ENCODE measurements around the gene SURF2. TPM values are rescaled to one million over a fixed set of nuclear protein-coding genes. Genes with fewer than 3 reads are reported as not detected.
"Not testable (repeated sequence)": the region's sequence is repeated elsewhere in the genome, so short reads cannot be mapped to it uniquely, and the experiment has no call there.

The SURF2 gene
- total RNA-seq, 2 donors from 2014 or later: 16.4 to 57.6 TPM

DNA sequence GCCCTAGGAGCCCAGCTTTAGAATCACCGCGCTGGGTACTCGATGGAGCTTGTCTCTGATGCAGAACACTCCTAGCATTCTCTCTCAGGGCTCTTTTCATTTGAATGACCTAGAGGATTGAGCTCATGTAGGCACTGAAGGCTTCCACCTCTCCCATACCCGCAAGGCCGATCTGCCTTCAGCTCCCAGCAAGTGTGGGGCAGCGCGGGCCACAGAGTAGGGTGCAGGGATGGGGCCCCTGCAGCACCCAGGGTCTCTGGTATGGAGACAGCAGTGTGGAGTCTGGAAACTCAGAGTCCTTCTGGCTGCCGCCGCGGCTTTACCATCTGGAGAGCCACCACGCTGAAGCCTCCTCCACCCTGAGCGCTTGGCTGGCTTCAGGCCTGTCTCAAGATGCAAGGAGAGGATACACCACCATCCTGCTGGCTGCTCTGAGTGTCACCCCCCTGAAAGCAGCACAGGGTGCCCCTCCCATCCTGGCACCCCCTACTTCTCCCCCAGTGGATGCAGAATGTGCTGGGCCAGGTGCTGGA is 32.7 kb downstream of the SURF2 start:
- H3K9me3 ChIP-seq: no peaks in the 10 kb centered on the region
- H3K4me1 ChIP-seq (replicated peaks): no peaks in the 10 kb centered on the region
- H3K27ac ChIP-seq: no peak overlapping the region
- no peak for DNase-seq (ENCODE audit: low spot score)
- H3K36me3 ChIP-seq: no peaks in the 10 kb centered on the region
- WGBS: 96% methylated on average over 12 of the region's 12 CpGs
- H3K27me3 ChIP-seq (replicated peaks; ENCODE audit: insufficient read depth): peaks cover under 1% of the 10 kb centered on the region
- no peak overlapping the region for H3K4me3 ChIP-seq
- intact Hi-C loops (cut with DNase I): no loop called here
- TF ChIP-seq POLR2A (IDR thresholded peaks at IDR 0.05) (no peak), POLR2AphosphoS5 (IDR thresholded peaks at IDR 0.05) (no peak)

DNA sequence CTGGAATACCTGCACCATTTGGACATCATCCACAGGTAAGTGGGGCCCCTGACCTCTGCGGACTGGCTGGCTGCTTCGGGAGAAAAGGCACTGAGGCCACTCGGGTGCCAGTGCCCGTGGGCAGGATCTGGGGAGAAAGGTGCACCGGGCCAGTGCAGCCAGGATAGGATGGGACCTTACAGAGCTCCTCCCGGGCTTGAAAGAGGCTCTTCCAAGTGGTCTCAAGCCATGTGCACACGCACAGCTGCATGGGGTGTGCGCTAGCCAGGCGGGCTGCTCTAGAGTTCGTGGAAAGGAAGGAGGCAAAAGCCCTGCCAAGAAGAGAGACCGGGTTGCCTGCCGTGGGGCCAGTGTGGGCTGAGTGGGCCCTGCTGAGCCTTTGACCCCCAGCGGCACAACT is 33.2 kb downstream of the SURF2 start:
- no peak for DNase-seq (ENCODE audit: low spot score)
- peaks cover 4% of the 10 kb centered on the region for H3K27me3 ChIP-seq (replicated peaks; ENCODE audit: insufficient read depth)
- no peak overlapping the region for H3K4me3 ChIP-seq
- H3K9me3 ChIP-seq: no peaks in the 10 kb centered on the region
- WGBS: 90% methylated on average over 13 of the region's 13 CpGs
- TF ChIP-seq POLR2A (IDR thresholded peaks at IDR 0.05) (no peak), POLR2AphosphoS5 (IDR thresholded peaks at IDR 0.05) (no peak)
- TF ChIP-seq, protein P1, sequence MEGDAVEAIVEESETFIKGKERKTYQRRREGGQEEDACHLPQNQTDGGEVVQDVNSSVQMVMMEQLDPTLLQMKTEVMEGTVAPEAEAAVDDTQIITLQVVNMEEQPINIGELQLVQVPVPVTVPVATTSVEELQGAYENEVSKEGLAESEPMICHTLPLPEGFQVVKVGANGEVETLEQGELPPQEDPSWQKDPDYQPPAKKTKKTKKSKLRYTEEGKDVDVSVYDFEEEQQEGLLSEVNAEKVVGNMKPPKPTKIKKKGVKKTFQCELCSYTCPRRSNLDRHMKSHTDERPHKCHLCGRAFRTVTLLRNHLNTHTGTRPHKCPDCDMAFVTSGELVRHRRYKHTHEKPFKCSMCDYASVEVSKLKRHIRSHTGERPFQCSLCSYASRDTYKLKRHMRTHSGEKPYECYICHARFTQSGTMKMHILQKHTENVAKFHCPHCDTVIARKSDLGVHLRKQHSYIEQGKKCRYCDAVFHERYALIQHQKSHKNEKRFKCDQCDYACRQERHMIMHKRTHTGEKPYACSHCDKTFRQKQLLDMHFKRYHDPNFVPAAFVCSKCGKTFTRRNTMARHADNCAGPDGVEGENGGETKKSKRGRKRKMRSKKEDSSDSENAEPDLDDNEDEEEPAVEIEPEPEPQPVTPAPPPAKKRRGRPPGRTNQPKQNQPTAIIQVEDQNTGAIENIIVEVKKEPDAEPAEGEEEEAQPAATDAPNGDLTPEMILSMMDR (IDR thresholded peaks at IDR 0.05): no peak
- no peaks in the 10 kb centered on the region for H3K4me1 ChIP-seq (replicated peaks)
- intact Hi-C loops (cut with DNase I): no loop called here
- H3K27ac ChIP-seq: no peak overlapping the region
- no peaks in the 10 kb centered on the region for H3K36me3 ChIP-seq

DNA sequence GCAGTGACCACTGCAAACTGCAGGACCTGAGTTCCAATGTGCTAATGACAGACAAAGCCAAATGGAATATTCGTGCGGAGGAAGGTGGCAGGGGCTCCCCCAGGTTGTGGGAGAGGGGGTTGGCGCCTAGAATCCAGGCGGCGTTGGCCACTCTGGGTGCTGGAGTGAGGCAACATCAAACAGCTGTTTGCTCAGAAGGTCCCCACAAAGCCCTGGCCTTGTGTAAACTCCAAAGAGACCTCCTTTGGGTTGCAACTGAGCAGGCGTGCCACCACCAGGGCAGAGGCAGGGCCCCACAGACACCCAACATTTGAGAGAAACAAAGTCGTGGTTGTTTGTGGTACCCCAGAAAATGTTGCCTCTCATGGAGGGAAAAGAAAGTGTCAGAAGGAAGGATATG is 34.4 kb downstream of the SURF2 start:
- no peak for DNase-seq (ENCODE audit: low spot score)
- intact Hi-C loops (cut with DNase I): no loop called here
- no peaks in the 10 kb centered on the region for H3K4me1 ChIP-seq (replicated peaks)
- peaks cover 4% of the 10 kb centered on the region for H3K27me3 ChIP-seq (replicated peaks; ENCODE audit: insufficient read depth)
- H3K27ac ChIP-seq: no peak overlapping the region
- no peak overlapping the region for H3K4me3 ChIP-seq
- WGBS: 85% methylated on average over 7 of the region's 7 CpGs
- H3K9me3 ChIP-seq: no peaks in the 10 kb centered on the region
- H3K36me3 ChIP-seq: no peaks in the 10 kb centered on the region
- no peak for TF ChIP-seq POLR2AphosphoS5 (IDR thresholded peaks at IDR 0.05)
- no peak for TF ChIP-seq POLR2A (IDR thresholded peaks at IDR 0.05)

DNA sequence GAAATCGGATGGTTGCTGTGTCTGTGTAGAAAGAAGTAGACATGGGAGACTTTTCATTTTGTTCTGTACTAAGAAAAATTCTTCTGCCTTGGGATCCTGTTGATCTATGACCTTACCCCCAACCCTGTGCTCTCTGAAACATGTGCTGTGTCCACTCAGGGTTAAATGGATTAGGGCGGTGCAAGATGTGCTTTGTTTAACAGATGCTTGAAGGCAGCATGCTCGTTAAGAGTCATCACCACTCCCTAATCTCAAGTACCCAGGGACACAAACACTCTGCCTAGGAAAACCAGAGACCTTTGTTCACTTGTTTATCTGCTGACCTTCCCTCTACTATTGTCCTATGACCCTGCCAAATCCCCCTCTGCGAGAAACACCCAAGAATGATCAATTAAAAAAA is 35.1 kb downstream of the SURF2 start:
- H3K27me3 ChIP-seq (replicated peaks; ENCODE audit: insufficient read depth); H3K9me3 ChIP-seq; H3K4me1 ChIP-seq (replicated peaks); intact Hi-C loops (cut with DNase I); H3K27ac ChIP-seq; H3K4me3 ChIP-seq; H3K36me3 ChIP-seq; DNase-seq (ENCODE audit: low spot score): not testable (repeated sequence)
- 58% methylated on average over 3 of the region's 4 CpGs for WGBS

DNA sequence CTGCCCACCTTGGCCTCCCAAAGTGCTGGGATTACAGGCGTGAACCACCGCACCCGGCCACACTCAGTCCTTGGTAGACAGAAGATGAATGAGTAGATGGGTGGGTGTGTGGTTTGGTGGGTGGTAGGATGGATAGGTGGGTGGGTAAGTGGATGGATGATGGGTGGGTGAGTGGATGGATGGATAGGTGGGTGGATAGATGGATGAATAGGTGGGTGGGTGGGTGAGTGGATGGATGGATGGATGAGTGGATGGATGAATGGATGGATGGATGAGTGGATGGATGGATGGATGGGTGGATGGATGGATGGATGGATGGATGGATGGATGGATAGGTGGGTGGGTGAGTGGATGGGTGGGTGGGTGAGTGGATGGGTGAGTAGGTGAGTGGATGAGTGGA is 36.0 kb downstream of the SURF2 start:
- 99% methylated on average over 3 of the region's 3 CpGs for WGBS
- DNase-seq (ENCODE audit: low spot score); H3K36me3 ChIP-seq; H3K4me1 ChIP-seq (replicated peaks); H3K4me3 ChIP-seq; H3K9me3 ChIP-seq; H3K27ac ChIP-seq; H3K27me3 ChIP-seq (replicated peaks; ENCODE audit: insufficient read depth); intact Hi-C loops (cut with DNase I): not testable (repeated sequence)

DNA sequence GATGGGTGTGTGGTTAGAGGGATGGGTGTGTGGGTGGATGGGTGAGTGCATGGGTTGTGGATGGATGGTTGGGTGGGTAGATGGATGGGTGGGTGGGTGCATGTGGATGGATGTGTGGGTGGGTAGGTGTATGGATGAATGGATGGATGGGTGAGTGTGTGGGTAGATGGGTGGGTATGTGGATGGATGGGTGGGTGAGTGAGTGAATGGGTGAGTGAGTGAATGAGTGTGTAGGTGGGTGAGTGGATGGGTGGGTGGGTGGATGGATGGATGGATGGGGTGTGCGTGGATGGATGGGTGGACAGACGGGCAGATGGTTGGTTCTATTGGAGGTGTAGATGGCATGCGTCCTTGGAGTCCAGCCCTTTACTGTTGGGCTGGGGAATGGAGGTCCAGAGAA is 37.0 kb downstream of the SURF2 start:
- Histone ChIP-seq H3K9me3 (no peaks in the 10 kb centered on the region), H3K4me3 (no peak overlapping the region), H3K27ac (no peak overlapping the region), H3K4me1 (replicated peaks) (no peaks in the 10 kb centered on the region), H3K36me3 (no peaks in the 10 kb centered on the region), H3K27me3 (replicated peaks; ENCODE audit: insufficient read depth) (peaks cover 4% of the 10 kb centered on the region)
- intact Hi-C loops (cut with DNase I): no loop called here
- TF ChIP-seq POLR2AphosphoS5 (IDR thresholded peaks at IDR 0.05): no peak
- no peak for TF ChIP-seq POLR2A (IDR thresholded peaks at IDR 0.05)
- TF ChIP-seq, protein P1 (IDR thresholded peaks at IDR 0.05): no peak
- WGBS: 93% methylated on average over 3 of the region's 3 CpGs
- no peak for DNase-seq (ENCODE audit: low spot score)

DNA sequence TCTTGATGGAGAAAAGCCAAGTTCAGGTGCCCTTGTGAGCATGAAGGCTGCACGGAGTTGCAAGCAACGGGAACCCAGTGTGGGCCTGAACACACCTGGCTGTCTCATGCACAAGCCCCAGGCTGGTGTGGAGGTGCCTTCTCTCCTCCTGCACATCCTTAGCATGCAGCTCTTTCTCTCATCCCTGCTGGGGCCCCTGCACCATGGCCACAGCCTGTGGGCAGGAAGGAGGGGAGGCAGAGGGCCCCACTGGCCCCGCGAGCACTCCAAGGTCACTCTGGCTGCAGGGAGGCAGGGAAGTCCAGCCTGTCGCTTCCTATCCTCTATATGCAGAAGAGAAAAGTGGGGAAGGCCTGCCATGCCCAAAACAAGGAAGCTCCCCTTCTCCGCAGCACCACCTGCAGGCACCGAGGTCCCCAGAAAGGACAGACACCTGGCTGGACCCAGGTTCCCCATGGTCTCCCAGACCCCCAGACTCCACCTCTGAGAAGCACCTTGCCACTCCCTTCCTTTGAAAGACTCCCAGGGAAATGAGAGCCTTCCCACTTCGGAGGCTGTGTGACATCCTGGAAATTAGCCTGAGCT is 38.4 kb downstream of the SURF2 start:
- H3K27ac ChIP-seq: no peak overlapping the region
- DNase-seq (ENCODE audit: low spot score): no peak
- peaks cover 4% of the 10 kb centered on the region for H3K27me3 ChIP-seq (replicated peaks; ENCODE audit: insufficient read depth)
- H3K36me3 ChIP-seq: no peaks in the 10 kb centered on the region
- H3K4me1 ChIP-seq (replicated peaks): no peaks in the 10 kb centered on the region
- intact Hi-C loops (cut with DNase I): no loop called here
- no peak overlapping the region for H3K4me3 ChIP-seq
- no peaks in the 10 kb centered on the region for H3K9me3 ChIP-seq
- 34% methylated on average over 8 of the region's 8 CpGs for WGBS
- no peak for TF ChIP-seq POLR2AphosphoS5 (IDR thresholded peaks at IDR 0.05)
- TF ChIP-seq, protein P1 (IDR thresholded peaks at IDR 0.05): no peak
- no peak for TF ChIP-seq POLR2A (IDR thresholded peaks at IDR 0.05)
